Bronchial epithelial cell (primary cell): Measurements from ENCODE around the gene ATP4B. TPM values are rescaled to one million over a fixed set of nuclear protein-coding genes. Genes with fewer than 3 reads are reported as not detected.

Experiments used
- DNase-seq: peaks from one replicate; pipeline ENCODE4 v3.0.0-alpha.2; 2010; ENCODE audit warnings: low read depth
- FAIRE-seq: peaks from 2 replicates; lab custom pipeline; 2011; peaks lifted over from hg19 to GRCh38; lab: Jason Lieb, UNC
- H3K27me3 ChIP-seq: 2 replicates; pipeline ENCODE4 v1.5.1; 2011; ENCODE audit warnings: low read length; ENCODE audit not compliant: control insufficient read depth, insufficient read depth
- H3K36me3 ChIP-seq: 2 replicates; pipeline ENCODE4 v1.5.1; 2011; ENCODE audit warnings: low read length; ENCODE audit not compliant: control insufficient read depth, insufficient read depth
- H3K4me3 ChIP-seq: 2 replicates; pipeline ENCODE4 v1.5.1; 2011; ENCODE audit warnings: mild to moderate bottlenecking, low read depth, low read length, control low read depth
- total RNA-seq: library from RNA; depleted of rRNA; stranded (reverse); fragments of >200 nt; gene quantifications from 2 replicates; pipeline ENCODE4 v1.2.1, GENCODE V29; 2014
- TF ChIP-seq, protein P1 (sequence below): IDR thresholded peaks from 2 replicates; pipeline ENCODE4 v1.5.1; 2011; ENCODE audit warnings: mild to moderate bottlenecking, moderate library complexity, low read length, control low read depth, inconsistent platforms; ENCODE audit not compliant: insufficient read depth, severe bottlenecking

ATP4B gene
- not detected in 2 replicates for total RNA-seq

DNA sequence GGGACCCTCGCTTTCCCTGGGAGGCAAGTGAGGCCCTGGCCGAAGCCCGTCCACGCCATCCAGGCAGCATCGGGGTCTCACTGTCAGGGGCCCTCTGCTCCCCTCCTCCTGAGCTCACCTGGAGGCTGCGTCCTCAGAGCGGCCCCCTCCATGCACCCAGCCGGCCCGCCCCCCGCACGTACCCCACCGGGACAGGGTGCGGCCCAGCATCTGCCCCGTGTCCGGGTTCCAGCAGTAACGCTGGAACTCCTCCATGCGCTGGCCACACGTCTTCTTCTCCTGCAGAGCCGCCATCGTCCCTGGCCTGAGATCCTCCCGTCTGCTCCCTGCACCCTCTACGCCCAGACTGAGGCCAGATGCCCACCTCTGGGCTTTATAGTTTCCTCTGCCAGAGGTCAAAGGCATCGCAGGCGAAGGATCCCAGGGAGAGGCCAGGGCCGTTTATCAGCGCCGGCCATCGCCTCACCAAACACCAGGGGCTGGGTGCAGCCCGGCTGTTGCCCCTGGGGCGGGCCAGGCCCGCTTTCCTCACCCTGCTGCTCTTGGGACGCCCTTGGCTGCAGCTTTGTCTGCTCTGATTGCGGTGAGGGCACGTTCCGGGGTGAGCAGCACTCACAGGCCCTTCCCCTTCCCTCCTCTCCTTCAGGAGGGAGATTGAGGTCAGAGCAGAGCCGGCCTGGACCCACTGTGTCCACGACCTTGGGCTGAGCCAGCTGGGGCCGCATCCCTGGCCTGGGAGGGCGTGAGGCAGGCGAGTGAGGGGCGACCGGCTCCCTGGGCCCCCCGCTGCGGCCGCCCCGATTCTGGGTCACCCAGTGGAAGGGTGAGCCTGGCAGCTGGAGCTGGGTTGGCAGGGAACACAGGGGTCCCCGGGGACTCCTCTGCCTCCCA lies at the start of gene ATP4B:
ATP4B (minus strand) TSS at position 348 of the 891 bp plus-strand sequence; CDS start at position 294, 54 bp downstream.
- H3K27me3 ChIP-seq = peaks cover 2% of the 10 kb centered on the region
- TF ChIP-seq, protein P1, sequence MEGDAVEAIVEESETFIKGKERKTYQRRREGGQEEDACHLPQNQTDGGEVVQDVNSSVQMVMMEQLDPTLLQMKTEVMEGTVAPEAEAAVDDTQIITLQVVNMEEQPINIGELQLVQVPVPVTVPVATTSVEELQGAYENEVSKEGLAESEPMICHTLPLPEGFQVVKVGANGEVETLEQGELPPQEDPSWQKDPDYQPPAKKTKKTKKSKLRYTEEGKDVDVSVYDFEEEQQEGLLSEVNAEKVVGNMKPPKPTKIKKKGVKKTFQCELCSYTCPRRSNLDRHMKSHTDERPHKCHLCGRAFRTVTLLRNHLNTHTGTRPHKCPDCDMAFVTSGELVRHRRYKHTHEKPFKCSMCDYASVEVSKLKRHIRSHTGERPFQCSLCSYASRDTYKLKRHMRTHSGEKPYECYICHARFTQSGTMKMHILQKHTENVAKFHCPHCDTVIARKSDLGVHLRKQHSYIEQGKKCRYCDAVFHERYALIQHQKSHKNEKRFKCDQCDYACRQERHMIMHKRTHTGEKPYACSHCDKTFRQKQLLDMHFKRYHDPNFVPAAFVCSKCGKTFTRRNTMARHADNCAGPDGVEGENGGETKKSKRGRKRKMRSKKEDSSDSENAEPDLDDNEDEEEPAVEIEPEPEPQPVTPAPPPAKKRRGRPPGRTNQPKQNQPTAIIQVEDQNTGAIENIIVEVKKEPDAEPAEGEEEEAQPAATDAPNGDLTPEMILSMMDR = no peak
- no peak for DNase-seq
- no peak for FAIRE-seq
- no peak within 1 kb of the TSS for H3K4me3 ChIP-seq
- H3K36me3 ChIP-seq = no peaks in the 10 kb centered on the region

DNA sequence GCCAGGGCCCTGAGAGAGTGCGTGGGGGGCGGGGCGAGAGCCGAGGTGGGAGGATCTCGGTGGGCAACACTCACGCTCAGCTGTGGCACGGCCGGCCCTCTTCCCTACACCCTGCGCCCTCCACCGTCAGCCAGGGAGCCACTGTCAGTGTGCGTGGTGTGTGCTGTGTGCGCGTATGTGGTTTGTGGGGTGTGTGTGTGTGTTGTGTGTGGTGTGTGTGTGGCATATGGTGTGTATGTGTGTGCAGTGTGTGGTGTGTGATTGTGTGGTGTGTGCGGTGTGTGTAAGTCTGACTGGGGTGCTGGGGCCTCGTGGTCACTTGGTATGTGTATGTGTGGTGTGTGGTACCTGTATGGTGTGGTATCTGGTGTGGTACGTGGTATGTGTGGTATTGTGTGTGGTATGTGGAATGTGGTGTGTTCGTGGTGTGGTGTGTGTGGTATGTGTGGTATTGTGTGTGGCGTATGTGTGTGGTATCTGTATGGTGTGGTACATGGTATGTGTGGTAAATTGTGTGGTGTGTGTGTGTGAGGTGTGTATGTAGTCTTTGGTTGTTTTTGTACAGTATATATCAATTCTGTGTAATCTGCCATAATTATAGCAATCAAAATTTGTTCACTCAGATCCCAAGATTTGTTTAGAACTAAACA lies 14.1 kb upstream of the ATP4B start:
- Histone ChIP-seq H3K27me3 (no peaks in the 10 kb centered on the region), H3K4me3 (no peak overlapping the region), H3K36me3 (no peaks in the 10 kb centered on the region)
- TF ChIP-seq, protein P1 = no peak
- DNase-seq (no peak), FAIRE-seq (no peak)

DNA sequence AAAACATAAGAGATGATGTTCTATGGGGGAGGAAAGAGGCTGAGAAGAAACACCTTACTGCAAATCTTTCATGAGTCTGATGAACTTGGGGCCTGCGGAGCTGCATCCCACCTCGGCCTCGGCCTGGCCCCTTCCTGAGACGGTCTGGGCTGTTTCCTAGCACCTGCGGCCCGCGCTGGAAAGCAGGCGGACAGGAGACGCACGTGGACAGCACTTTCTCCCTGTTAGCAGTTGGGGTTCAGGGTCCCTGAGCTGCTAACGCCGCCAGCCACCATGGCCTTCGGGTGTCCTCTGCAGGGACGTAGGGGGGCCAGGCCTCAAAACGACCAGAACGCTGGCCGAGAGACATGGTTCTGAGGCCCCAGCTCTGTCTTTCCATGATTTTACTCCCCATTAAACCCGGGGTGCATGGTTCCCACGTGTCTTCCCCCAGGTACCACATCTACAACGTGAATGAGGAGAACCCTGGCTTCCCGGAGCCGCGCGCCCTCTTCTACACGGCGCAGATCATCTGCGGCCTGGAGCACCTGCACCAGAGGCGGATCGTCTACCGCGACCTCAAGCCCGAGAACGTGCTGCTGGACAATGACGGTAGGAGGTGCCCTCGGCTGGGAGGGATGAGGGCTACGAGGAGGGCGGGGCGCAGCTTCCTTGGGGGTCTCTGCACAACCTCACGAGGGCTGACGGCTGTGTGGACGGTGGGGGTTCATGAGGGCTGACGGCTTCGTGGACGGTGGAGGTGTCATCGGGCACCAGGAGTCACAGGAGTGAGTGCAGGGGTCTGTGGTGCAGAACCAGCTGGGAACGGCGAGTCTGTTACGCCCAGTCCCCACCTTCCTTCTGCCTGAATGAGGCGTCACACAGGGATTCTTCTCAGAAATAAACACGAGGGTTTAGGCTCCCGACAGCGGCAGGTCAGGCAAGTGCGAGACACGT lies 13.3 kb upstream of the ATP4B start:
- DNase-seq = no peak
- FAIRE-seq = no peak
- TF ChIP-seq, protein P1 = no peak
- no peaks in the 10 kb centered on the region for H3K27me3 ChIP-seq
- no peak overlapping the region for H3K4me3 ChIP-seq
- no peaks in the 10 kb centered on the region for H3K36me3 ChIP-seq

DNA sequence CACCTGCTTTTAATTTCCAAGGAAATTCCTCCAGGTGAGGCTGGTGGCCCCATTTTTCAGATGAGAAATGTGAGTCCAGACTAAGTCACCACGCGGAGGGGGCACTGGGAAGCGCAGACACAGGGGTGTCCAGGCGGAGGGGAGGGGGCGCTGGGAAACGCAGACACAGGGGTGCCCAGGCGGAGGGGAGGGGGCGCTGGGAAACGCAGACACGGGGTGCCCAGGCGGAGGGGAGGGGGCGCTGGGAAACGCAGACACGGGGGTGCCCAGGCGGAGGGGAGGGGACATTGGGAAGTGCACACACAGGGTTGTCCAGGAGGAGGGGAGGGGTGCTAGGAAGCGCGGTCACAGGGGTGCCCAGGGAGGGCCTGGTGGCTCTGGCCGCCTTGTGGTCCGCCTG lies 12.5 kb upstream of the ATP4B start:
- DNase-seq (no peak), FAIRE-seq (no peak)
- Histone ChIP-seq H3K36me3 (no peaks in the 10 kb centered on the region), H3K4me3 (no peak overlapping the region), H3K27me3 (no peaks in the 10 kb centered on the region)
- TF ChIP-seq, protein P1 = no peak

DNA sequence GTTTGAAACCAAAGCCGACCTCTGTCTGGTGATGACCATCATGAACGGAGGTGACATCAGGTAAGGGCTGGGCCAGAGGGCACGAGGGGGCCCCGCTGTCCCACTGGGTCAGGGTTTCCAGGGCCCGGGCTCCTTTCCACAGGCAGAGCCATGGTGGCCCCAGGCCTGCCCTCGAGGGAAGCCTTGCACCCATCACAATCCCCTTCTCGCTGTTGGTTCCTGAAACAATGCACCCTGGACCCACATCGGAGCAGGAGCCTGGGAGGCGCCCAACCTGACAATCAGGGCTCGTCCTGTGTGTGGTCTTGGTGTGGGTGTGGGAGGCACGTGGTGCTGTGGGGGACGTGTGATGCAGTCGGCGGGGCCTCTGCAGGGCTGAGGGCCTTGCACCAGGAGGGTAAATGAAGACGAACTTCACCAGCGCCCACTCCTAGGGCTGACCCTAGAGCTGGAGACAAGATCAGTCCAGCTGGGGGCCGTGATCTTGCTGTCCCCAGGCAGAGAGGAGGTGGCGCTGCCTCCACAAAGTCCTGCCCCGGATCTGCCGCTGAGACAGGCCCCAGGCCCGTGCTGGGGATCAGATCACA lies 11.8 kb upstream of the ATP4B start:
- no peaks in the 10 kb centered on the region for H3K36me3 ChIP-seq
- FAIRE-seq (no peak), DNase-seq (no peak)
- H3K27me3 ChIP-seq = peaks cover 3% of the 10 kb centered on the region
- TF ChIP-seq, protein P1 = no peak
- no peak overlapping the region for H3K4me3 ChIP-seq
